ENCODE data around the gene MAP2K5.

The MAP2K5 gene

GRCh38 chr15:67826717-67827561, 284.4 kb downstream of the MAP2K5 start:
- no peak overlapping the region for H3K4me3 ChIP-seq (ENCODE audit: low read depth, low read length)
- TF ChIP-seq MAX (IDR thresholded peaks at IDR 0.05; ENCODE audit: low read depth, low read length) (no peak), MYC (IDR thresholded peaks at IDR 0.05; ENCODE audit: low read depth, low read length) (no peak), POLR2A (IDR thresholded peaks at IDR 0.05; ENCODE audit: extremely low read depth, insufficient read length) (no peak)
- TF ChIP-seq, protein P1, sequence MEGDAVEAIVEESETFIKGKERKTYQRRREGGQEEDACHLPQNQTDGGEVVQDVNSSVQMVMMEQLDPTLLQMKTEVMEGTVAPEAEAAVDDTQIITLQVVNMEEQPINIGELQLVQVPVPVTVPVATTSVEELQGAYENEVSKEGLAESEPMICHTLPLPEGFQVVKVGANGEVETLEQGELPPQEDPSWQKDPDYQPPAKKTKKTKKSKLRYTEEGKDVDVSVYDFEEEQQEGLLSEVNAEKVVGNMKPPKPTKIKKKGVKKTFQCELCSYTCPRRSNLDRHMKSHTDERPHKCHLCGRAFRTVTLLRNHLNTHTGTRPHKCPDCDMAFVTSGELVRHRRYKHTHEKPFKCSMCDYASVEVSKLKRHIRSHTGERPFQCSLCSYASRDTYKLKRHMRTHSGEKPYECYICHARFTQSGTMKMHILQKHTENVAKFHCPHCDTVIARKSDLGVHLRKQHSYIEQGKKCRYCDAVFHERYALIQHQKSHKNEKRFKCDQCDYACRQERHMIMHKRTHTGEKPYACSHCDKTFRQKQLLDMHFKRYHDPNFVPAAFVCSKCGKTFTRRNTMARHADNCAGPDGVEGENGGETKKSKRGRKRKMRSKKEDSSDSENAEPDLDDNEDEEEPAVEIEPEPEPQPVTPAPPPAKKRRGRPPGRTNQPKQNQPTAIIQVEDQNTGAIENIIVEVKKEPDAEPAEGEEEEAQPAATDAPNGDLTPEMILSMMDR (IDR thresholded peaks at IDR 0.05; ENCODE audit: low read depth, low read length), result no peak
- DNase-seq (ENCODE audit: low read depth), result no peak

DNA sequence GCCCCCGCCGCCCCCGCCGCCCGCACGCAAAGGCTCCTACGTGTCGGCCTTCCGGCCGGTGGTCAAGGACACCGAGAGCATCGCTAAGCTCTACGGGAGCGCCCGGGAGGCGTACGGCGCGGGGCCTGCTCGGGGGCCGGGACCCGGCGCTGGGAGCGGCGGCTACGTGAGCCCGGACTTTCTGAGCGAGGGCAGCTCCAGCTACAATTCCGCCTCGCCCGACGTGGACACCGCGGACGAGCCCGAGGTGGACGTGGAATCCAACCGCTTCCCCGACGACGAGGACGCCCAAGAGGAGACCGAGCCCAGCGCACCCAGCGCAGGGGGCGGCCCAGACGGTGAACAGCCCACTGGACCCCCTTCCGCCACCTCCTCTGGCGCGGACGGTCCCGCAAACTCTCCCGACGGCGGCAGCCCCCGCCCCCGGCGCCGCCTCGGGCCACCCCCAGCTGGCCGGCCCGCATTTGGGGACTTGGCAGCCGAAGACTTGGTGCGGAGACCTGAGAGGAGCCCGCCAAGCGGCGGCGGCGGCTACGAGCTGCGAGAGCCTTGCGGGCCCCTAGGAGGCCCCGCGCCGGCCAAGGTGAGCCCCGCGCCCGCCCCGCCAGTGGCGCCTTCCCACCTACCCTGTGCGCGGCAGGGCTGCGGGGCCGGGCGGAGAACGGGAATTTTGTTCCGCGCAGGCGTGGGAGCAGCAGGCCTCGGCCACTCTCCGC, 285.2 kb downstream of the MAP2K5 start:
- TF ChIP-seq, protein P1 (IDR thresholded peaks at IDR 0.05; ENCODE audit: low read depth, low read length), result no peak
- TF ChIP-seq POLR2A (IDR thresholded peaks at IDR 0.05; ENCODE audit: extremely low read depth, insufficient read length) (no peak), MAX (IDR thresholded peaks at IDR 0.05; ENCODE audit: low read depth, low read length) (no peak), MYC (IDR thresholded peaks at IDR 0.05; ENCODE audit: low read depth, low read length) (no peak)
- H3K4me3 ChIP-seq (ENCODE audit: low read depth, low read length), result no peak overlapping the region
- DNase-seq (ENCODE audit: low read depth), result no peak

- TF ChIP-seq MYC (IDR thresholded peaks at IDR 0.05; ENCODE audit: low read depth, low read length) (no peak), POLR2A (IDR thresholded peaks at IDR 0.05; ENCODE audit: extremely low read depth, insufficient read length) (no peak), MAX (IDR thresholded peaks at IDR 0.05; ENCODE audit: low read depth, low read length) (no peak)
- TF ChIP-seq, protein P1 (IDR thresholded peaks at IDR 0.05; ENCODE audit: low read depth, low read length), result no peak
- H3K4me3 ChIP-seq (ENCODE audit: low read depth, low read length), result no peak overlapping the region
These were observed 285.9 kb downstream of the MAP2K5 start for GRCh38 chr15:67828278-67828968.

DNA sequence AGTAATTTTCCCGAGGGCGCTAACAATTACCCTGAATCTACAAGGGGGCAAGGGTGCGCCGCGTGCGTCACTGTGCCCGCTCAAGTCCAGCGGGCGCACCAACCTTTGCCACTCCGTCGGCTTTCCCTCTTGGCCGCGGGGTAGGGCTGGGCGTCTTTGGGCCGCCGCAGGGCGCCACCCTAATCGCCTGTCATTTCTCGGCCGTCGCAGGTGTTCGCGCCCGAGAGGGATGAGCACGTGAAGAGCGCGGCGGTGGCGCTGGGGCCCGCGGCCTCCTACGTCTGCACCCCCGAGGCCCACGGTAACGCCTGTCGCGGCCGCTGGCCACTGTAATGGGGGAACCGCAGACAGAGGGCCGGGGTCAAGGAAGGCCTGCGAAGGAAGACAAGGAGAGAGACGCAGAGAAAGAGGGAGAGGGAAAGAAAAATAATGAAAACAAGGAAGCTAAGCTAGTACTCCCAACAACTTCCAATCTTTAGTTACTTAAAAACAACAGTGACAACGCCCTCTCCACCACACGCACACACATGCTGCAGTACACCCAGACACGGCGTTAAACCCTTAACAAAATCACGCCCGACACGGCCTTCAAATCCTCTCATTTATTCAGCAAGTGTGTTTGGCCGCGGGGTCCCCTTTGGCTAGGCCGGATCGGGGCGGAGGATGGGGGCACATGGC, 286.6 kb downstream of the MAP2K5 start:
- TF ChIP-seq POLR2A (IDR thresholded peaks at IDR 0.05; ENCODE audit: extremely low read depth, insufficient read length), result no peak
- TF ChIP-seq, protein P1 (IDR thresholded peaks at IDR 0.05; ENCODE audit: low read depth, low read length), result no peak
- TF ChIP-seq MYC (IDR thresholded peaks at IDR 0.05; ENCODE audit: low read depth, low read length), result no peak
- no peak for TF ChIP-seq MAX (IDR thresholded peaks at IDR 0.05; ENCODE audit: low read depth, low read length)

More at GRCh38 chr15:67828278-67828968, 285.9 kb downstream of the MAP2K5 start:
- DNase-seq (ENCODE audit: low read depth), result no peak

More for the DNA sequence above, 286.6 kb downstream of the MAP2K5 start:
- no peak for DNase-seq (ENCODE audit: low read depth)
- H3K4me3 ChIP-seq (ENCODE audit: low read depth, low read length), result no peak overlapping the region
